K562 (cell line): Measurements from ENCODE around the gene ARL13B. TPM values are rescaled to one million over a fixed set of nuclear protein-coding genes. Genes with fewer than 3 reads are reported as not detected.

Experiments used
- ATAC-seq: fragments of 200-7000 bp; cut with Tn5 transposase; 3 replicates; pipeline ENCODE4 v1.9.1; 2020; ENCODE audit warnings: moderate library complexity
- BruUV-seq: library from RNA; stranded (reverse); fragments of 400-500 nt; replicated peaks from 2 replicates; lab custom pipeline; 2021; lab: Mats Ljungman, UMichigan
- CTCF ChIA-PET: fragments of 300-600 bp; formaldehyde crosslinking; extraction: SDS; loops from one replicate; lab custom pipeline; 2021; ENCODE audit warnings: low intra/inter-chr PET ratio; lab: Yijun Ruan, JAX
- POLR2A ChIA-PET: fragments of 300-600, 350-650 bp; sonication (Branson Sonifier 250); formaldehyde crosslinking; extraction: SDS; loops from one replicate; lab custom pipeline; 2021; ENCODE audit warnings: antibody characterized with exemption, inconsistent platforms; lab: Yijun Ruan, JAX
- DNase-seq, 4 experiments: peaks; one replicate each; pipeline versions ENCODE4 v3.0.0 to v3.0.0-alpha.2; 2011 to 2018; ENCODE audit warnings: low spot score in 3 of 4, mixed read lengths in 3 of 4; ENCODE audit errors: extremely low read depth in 1 of 4
- FAIRE-seq: peaks from 2 replicates; lab custom pipeline; 2011; peaks lifted over from hg19 to GRCh38; lab: Jason Lieb, UNC
- H2AFZ ChIP-seq: 2 replicates; pipeline ENCODE4 v1.6.0; 2011; ENCODE audit warnings: low read depth, low read length, control low read depth, inconsistent platforms
- H3K27ac ChIP-seq: fragments of 200-600 bp; 3 replicates; pipeline ENCODE4 v1.8.0; 2011; ENCODE audit warnings: low read depth, mild to moderate bottlenecking, control low read depth, inconsistent platforms, low read length, moderate library complexity, mixed read lengths; ENCODE audit errors: extremely low read depth
- H3K27me3 ChIP-seq, 2 experiments: fragments of 300-600 bp in 1 of 2; 2 replicates in 1 of 2; 3 replicates in 1 of 2; pipeline versions ENCODE4 v1.6.0 to v1.8.0; 2011; ENCODE audit warnings: inconsistent platforms in 2 of 2, low read length in 2 of 2, mild to moderate bottlenecking in 1 of 2, mixed read lengths in 1 of 2, moderate library complexity in 1 of 2; ENCODE audit not compliant: control insufficient read depth in 2 of 2, insufficient read depth in 2 of 2
- H3K36me3 ChIP-seq: fragments of 300-600 bp; 3 replicates; pipeline ENCODE4 v1.8.0; 2011; ENCODE audit warnings: mild to moderate bottlenecking, low read length, inconsistent platforms; ENCODE audit not compliant: control insufficient read depth, insufficient read depth
- H3K4me1 ChIP-seq, 2 experiments: fragments of 200-600 bp in 1 of 2; replicated peaks in 1 of 2; 2 replicates in 1 of 2; 3 replicates in 1 of 2; pipeline versions ENCODE4 v1.5.1 to v1.8.0; 2011; ENCODE audit warnings: inconsistent platforms in 2 of 2, low read length in 2 of 2, mild to moderate bottlenecking in 1 of 2, mixed read lengths in 1 of 2, moderate library complexity in 1 of 2; ENCODE audit not compliant: control insufficient read depth in 2 of 2, insufficient read depth in 2 of 2
- H3K4me2 ChIP-seq: 2 replicates; pipeline ENCODE4 v1.6.1; 2011; ENCODE audit warnings: low read length, control low read depth, inconsistent platforms, mixed read lengths; ENCODE audit not compliant: insufficient read depth
- H3K4me3 ChIP-seq: fragments of 200-600 bp; sonication (generic), shearing (Covaris generic); 2 replicates; pipeline ENCODE4 v1.5.1; 2016; ENCODE audit warnings: control low read depth, inconsistent platforms
- H3K79me2 ChIP-seq: fragments of 200-600 bp; 3 replicates; pipeline ENCODE4 v1.8.0; 2011; ENCODE audit warnings: low read length, inconsistent platforms; ENCODE audit not compliant: control insufficient read depth, insufficient read depth
- H3K9ac ChIP-seq, 2 experiments: 2 replicates each; pipeline versions ENCODE4 v1.6.0 to v1.6.1; 2011; ENCODE audit warnings: low read depth in 2 of 2, low read length in 2 of 2, control low read depth in 1 of 2, inconsistent platforms in 1 of 2, mild to moderate bottlenecking in 1 of 2, mixed read lengths in 1 of 2; ENCODE audit not compliant: insufficient read depth in 1 of 2
- H3K9me1 ChIP-seq: one replicate; pipeline ENCODE4 v1.6.0; 2011; ENCODE audit warnings: inconsistent platforms, mild to moderate bottlenecking, low read length, moderate library complexity; ENCODE audit not compliant: control insufficient read depth, insufficient read depth
- H3K9me3 ChIP-seq: replicated peaks from 2 replicates; pipeline ENCODE4 v1.5.1; 2011; ENCODE audit warnings: low read depth, low read length, inconsistent platforms; ENCODE audit not compliant: control insufficient read depth, insufficient read depth
- H4K20me1 ChIP-seq: replicated peaks from 2 replicates; pipeline ENCODE4 v1.6.1; 2011; ENCODE audit warnings: low read length, inconsistent platforms, mixed read lengths; ENCODE audit not compliant: control insufficient read depth, insufficient read depth
- ATF6 ChIP-seq: sonication (generic); formaldehyde crosslinking; IDR thresholded peaks from 2 replicates; pipeline ENCODE4 v1.4.0; 2020; ENCODE audit warnings: mild to moderate bottlenecking, missing genetic modification reagents
- BCL6 ChIP-seq: fragments of 250-450 bp; sonication (Bioruptor Pico); IDR thresholded peaks from 2 replicates; pipeline ENCODE4 v1.4.0; 2020
- CTCF ChIP-seq, 3 experiments: IDR thresholded peaks in 2 of 3; conservative IDR thresholded peaks in 1 of 3; 2 replicates each; pipeline ENCODE4 v1.5.1; 2011 to 2012; ENCODE audit warnings: low read length in 3 of 3, mild to moderate bottlenecking in 3 of 3, control low read depth in 2 of 3, improper control_type of control experiment in 1 of 3, inconsistent platforms in 1 of 3, low read depth in 1 of 3, mixed read lengths in 1 of 3, moderate library complexity in 1 of 3; ENCODE audit not compliant: insufficient read depth in 2 of 3
- HDGF ChIP-seq: fragments of 450-650 bp; IDR thresholded peaks from 2 replicates; pipeline ENCODE4 v1.6.1; 2016
- LEF1 ChIP-seq: fragments of 450-650 bp; IDR thresholded peaks from 2 replicates; pipeline ENCODE4 v1.6.1; 2016; ENCODE audit warnings: mild to moderate bottlenecking
- PML ChIP-seq: IDR thresholded peaks from 2 replicates; pipeline ENCODE4 v1.6.1; 2012; ENCODE audit warnings: low read length, inconsistent platforms
- POLR3A ChIP-seq: IDR thresholded peaks from 2 replicates; pipeline ENCODE4 v1.6.1; 2011; ENCODE audit warnings: borderline replicate concordance, mild to moderate bottlenecking, moderate library complexity; ENCODE audit not compliant: insufficient read length, insufficient read depth; ENCODE audit errors: extremely low read depth
- TCFL5 ChIP-seq: fragments of 250-450 bp; sonication (Bioruptor Pico); conservative IDR thresholded peaks from 2 replicates; pipeline ENCODE4 v1.6.1; 2021; ENCODE audit warnings: mild to moderate bottlenecking, moderate library complexity, matching md5 sums
- ZBTB17 ChIP-seq: fragments of 450-650 bp; formaldehyde crosslinking; IDR thresholded peaks from 2 replicates; pipeline ENCODE4 v1.4.0; 2020; ENCODE audit warnings: mild to moderate bottlenecking
- ZBTB8A ChIP-seq: fragments of 450-650 bp; IDR thresholded peaks from 2 replicates; pipeline ENCODE4 v1.6.1; 2018; ENCODE audit warnings: mild to moderate bottlenecking, moderate library complexity; ENCODE audit not compliant: partially characterized antibody
- ZC3H11A ChIP-seq: IDR thresholded peaks from 2 replicates; pipeline ENCODE4 v1.6.1; 2012; ENCODE audit warnings: low read depth, low read length, improper control_type of control experiment
- ZC3H8 ChIP-seq: fragments of 450-650 bp; IDR thresholded peaks from 2 replicates; pipeline ENCODE4 v1.6.1; 2017
- ZNF274 ChIP-seq: IDR thresholded peaks from 2 replicates; pipeline ENCODE4 v1.6.1; 2011; ENCODE audit warnings: low read depth, mild to moderate bottlenecking, low read length, moderate library complexity, borderline replicate concordance
- WGBS: fragments of 100-300 bp; shearing (Covaris generic); methylation state at CpG from one replicate; pipeline ENCODE4 v1.1.6; 2016; ENCODE audit warnings: low coverage, mixed read lengths; ENCODE audit not compliant: insufficient coverage; ENCODE audit errors: missing lambda C conversion rate; 5-methylcytosine and 5-hydroxymethylcytosine counted together
- in situ Hi-C: fragments of 300-500 bp; cut with MboI; formaldehyde crosslinking; loops from 4 replicates; pipeline ENCODE4 v1.15.0; 2018; ENCODE audit warnings: inconsistent platforms, mixed read lengths
- intact Hi-C: fragments of 100-400 bp; cut with micrococcal nuclease; formaldehyde crosslinking; loops from 2 replicates; pipeline ENCODE4 v1.14.2; 2022
- polyA plus RNA-seq, 8 experiments: library from polyadenylated mRNA; depleted of rRNA in 4 of 8; stranded (reverse) in 5 of 8; unstranded in 3 of 8; fragments of >200 nt; fragmentation: Nextera tagmentation in 2 of 8; fragmentation: Illumina TruSeq in 1 of 8; extraction: Ambion mirVana in 2 of 8; extraction: Trizol in 1 of 8; gene quantifications; 2 replicates each; pipeline versions ENCODE4 v1.2.1 to v1.2.3, GENCODE V29; 2011 to 2014; ENCODE audit warnings: inconsistent platforms in 1 of 8, missing spikeins in 1 of 8
- total RNA-seq, 7 experiments: library from RNA; depleted of rRNA in 6 of 7; stranded (reverse); fragments of >200 nt in 6 of 7; fragmentation: Illumina TruSeq in 2 of 7; extraction: Trizol in 2 of 7; gene quantifications; 2 replicates each; pipeline versions ENCODE4 v1.2.1 to v1.2.3, GENCODE V29; 2011 to 2021; ENCODE audit warnings: low replicate concordance in 1 of 7
- TF ChIP-seq, protein P1 (sequence below): sonication (generic); formaldehyde crosslinking; IDR thresholded peaks from 2 replicates; pipeline ENCODE4 v1.8.0; 2023; ENCODE audit warnings: mild to moderate bottlenecking, missing genetic modification reagents

The ARL13B gene
- total and polyA plus RNA-seq, 9 of the 15 experiments (the other 6 are each of a cell fraction or from before 2014, with no cell fraction given) = 4.1 to 16.9 (median 12.2) TPM

GRCh38 chr3:94019659-94020058 is 39.7 kb downstream of the ARL13B start:
- no peak overlapping the region for H3K4me3 ChIP-seq
- ChIA-PET POLR2A (no interaction called here), CTCF (no interaction called here)
- no peak for FAIRE-seq
- no peak overlapping the region for H3K27ac ChIP-seq
- H3K9me3 ChIP-seq = no peaks in the 10 kb centered on the region
- BruUV-seq = no TSS peak
- in situ Hi-C loops = no loop called here
- H2AFZ ChIP-seq = no peak overlapping the region
- TF ChIP-seq POLR3A = no peak
- no peak for TF ChIP-seq TCFL5 (CRISPR knock-in tag)
- TF ChIP-seq PML = no peak
- no peak for TF ChIP-seq BCL6 (CRISPR knock-in tag)
- no peak for TF ChIP-seq ZBTB17 (CRISPR knock-in tag)
- TF ChIP-seq ZBTB8A = no peak
- no peak for TF ChIP-seq ZC3H11A
- no peak for TF ChIP-seq LEF1
- H3K9ac ChIP-seq = no peak overlapping the region
- no peak for DNase-seq
- no peaks in the 10 kb centered on the region for H3K4me1 ChIP-seq
- peaks cover 2% of the 10 kb centered on the region; the same call in 1 of the 3 replicates for H3K36me3 ChIP-seq
- no peak for ATAC-seq
- intact Hi-C loops = no loop called here
- no peaks in the 10 kb centered on the region for H3K79me2 ChIP-seq
- no peaks in the 10 kb centered on the region for H4K20me1 ChIP-seq
- no peak overlapping the region for H3K4me2 ChIP-seq
- H3K27me3 ChIP-seq = no peaks in the 10 kb centered on the region
- 60% methylated on average over 1 of the region's 2 CpGs for WGBS
- no peaks in the 10 kb centered on the region for H3K9me1 ChIP-seq

DNA sequence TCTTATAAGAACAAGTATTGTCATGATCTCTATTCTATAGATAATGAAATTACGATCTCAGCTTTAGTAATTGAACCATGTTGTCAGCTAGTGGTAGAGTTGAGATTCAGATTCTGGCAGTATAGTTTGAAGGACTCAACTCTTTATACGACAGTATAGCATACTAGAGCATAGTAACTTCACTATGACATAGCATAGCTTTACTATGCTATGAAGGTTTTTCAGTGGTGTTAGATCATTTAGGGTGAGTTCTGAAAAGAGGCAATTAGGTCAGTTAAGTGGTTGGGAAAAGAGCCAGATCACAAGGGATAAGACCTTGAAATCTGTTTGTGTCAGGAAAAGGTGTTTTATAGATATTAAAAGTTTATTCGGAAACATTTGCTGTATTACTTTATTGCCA is 40.3 kb downstream of the ARL13B start:
- H3K4me3 ChIP-seq = no peak overlapping the region
- ChIA-PET POLR2A (no interaction called here), CTCF (no interaction called here)
- no peak overlapping the region for H3K9ac ChIP-seq
- FAIRE-seq = no peak
- intact Hi-C loops = no loop called here
- no TSS peak for BruUV-seq
- no peaks in the 10 kb centered on the region for H3K27me3 ChIP-seq
- H3K36me3 ChIP-seq = peaks cover 2% of the 10 kb centered on the region; the same call in 1 of the 3 replicates
- H4K20me1 ChIP-seq = no peaks in the 10 kb centered on the region
- H2AFZ ChIP-seq = no peak overlapping the region
- H3K4me1 ChIP-seq = no peaks in the 10 kb centered on the region
- no peak for DNase-seq
- no peak overlapping the region for H3K27ac ChIP-seq
- no peaks in the 10 kb centered on the region for H3K9me1 ChIP-seq
- no peaks in the 10 kb centered on the region for H3K9me3 ChIP-seq
- no peak overlapping the region for H3K4me2 ChIP-seq
- no peak for ATAC-seq
- 94% methylated on average over 3 of the region's 3 CpGs for WGBS
- in situ Hi-C loops = no loop called here
- no peaks in the 10 kb centered on the region for H3K79me2 ChIP-seq
- TF ChIP-seq ZNF274 = no peak
- TF ChIP-seq ZC3H8 = no peak
- TF ChIP-seq HDGF = no peak
- TF ChIP-seq CTCF (IDR thresholded peaks at IDR 0.05 in 2 of 3, conservative IDR thresholded peaks at IDR 0.05 in 1 of 3; ENCODE audit: insufficient read depth in 2 of 3, low read depth in 1 of 3, low read length in 3 of 3) = no peak
- TF ChIP-seq ATF6 (CRISPR knock-in tag) = no peak
- TF ChIP-seq, protein P1, sequence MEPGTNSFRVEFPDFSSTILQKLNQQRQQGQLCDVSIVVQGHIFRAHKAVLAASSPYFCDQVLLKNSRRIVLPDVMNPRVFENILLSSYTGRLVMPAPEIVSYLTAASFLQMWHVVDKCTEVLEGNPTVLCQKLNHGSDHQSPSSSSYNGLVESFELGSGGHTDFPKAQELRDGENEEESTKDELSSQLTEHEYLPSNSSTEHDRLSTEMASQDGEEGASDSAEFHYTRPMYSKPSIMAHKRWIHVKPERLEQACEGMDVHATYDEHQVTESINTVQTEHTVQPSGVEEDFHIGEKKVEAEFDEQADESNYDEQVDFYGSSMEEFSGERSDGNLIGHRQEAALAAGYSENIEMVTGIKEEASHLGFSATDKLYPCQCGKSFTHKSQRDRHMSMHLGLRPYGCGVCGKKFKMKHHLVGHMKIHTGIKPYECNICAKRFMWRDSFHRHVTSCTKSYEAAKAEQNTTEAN (CRISPR knock-in tag) = no peak
